ENCODE results near the gene ISG15.
"Not testable (repeated sequence)": the region's sequence is repeated elsewhere in the genome, so short reads cannot be mapped to it uniquely, and the experiment has no call there.

ISG15 gene

GRCh38 chr1:1030867-1031658 is 17.8 kb downstream of the ISG15 start:
- not testable (repeated sequence) for DNase-seq

- no peak for DNase-seq
Observed at GRCh38 chr1:1031659-1032235, 18.4 kb downstream of the ISG15 start.

- DNase-seq, result no peak
Observed at GRCh38 chr1:1032424-1032823, 19.1 kb downstream of the ISG15 start.

- DNase-seq, result peak; percentile 92 to 93
Observed at GRCh38 chr1:1033009-1033587, 19.8 kb downstream of the ISG15 start.

GRCh38 chr1:1033731-1034438 is 20.6 kb downstream of the ISG15 start:
- DNase-seq, result peak in 1 of 2 donors; percentile 21

- DNase-seq, result no peak
Observed at GRCh38 chr1:1034439-1034781, 21.1 kb downstream of the ISG15 start.

GRCh38 chr1:1035291-1035943 is 22.1 kb downstream of the ISG15 start:
- DNase-seq, result no peak

GRCh38 chr1:1037366-1038327 is 24.4 kb downstream of the ISG15 start:
- no peak for DNase-seq

GRCh38 chr1:1038694-1039093 is 25.4 kb downstream of the ISG15 start:
- no peak for DNase-seq

- DNase-seq, result no peak
Observed at GRCh38 chr1:1039145-1039910, 26.0 kb downstream of the ISG15 start.

GRCh38 chr1:1040004-1040991 is 27.0 kb downstream of the ISG15 start:
- DNase-seq, result peak; percentile 72 to 78

- no peak for DNase-seq
Observed at GRCh38 chr1:1041092-1041523, 27.8 kb downstream of the ISG15 start.

- DNase-seq, result no peak
Observed at GRCh38 chr1:1041873-1042272, 28.6 kb downstream of the ISG15 start.

GRCh38 chr1:1042835-1043234 is 29.5 kb downstream of the ISG15 start:
- no peak for DNase-seq

GRCh38 chr1:1043411-1043810 is 30.1 kb downstream of the ISG15 start:
- DNase-seq, result no peak

GRCh38 chr1:1043921-1044320 is 30.6 kb downstream of the ISG15 start:
- no peak for DNase-seq

- no peak for DNase-seq
Observed at GRCh38 chr1:1044455-1045078, 31.3 kb downstream of the ISG15 start.

GRCh38 chr1:1045129-1045528 is 31.8 kb downstream of the ISG15 start:
- DNase-seq, result no peak

- DNase-seq, result no peak
Observed at GRCh38 chr1:1046243-1046642, 32.9 kb downstream of the ISG15 start.

Measured in stimulated activated CD4-positive, alpha-beta T cell treated with anti-CD3 and anti-CD28 coated beads, Interleukin-2, amount 100 ng/mL, for 24 hours (primary cell).